Measurements from ENCODE around the gene ITGA5.

The ITGA5 gene

GRCh38 chr12:54427106-54427505 is 8.0 kb upstream of the ITGA5 start:
- Histone ChIP-seq H3K4me2 (ENCODE audit: low read depth, low read length, poor library complexity, severe bottlenecking) (no peak overlapping the region), H3K9me2 (replicated peaks; ENCODE audit: insufficient read depth, low read length) (no peaks in the 10 kb centered on the region), H3K27ac (ENCODE audit: low read depth, low read length) (no peak overlapping the region), H3K9me3 (ENCODE audit: insufficient read depth, low read length) (no peaks in the 10 kb centered on the region), H2AFZ (ENCODE audit: low read depth, low read length, severe bottlenecking) (no peak overlapping the region), H3F3A (ENCODE audit: insufficient read depth) (no peaks in the 10 kb centered on the region), H3K79me2 (ENCODE audit: insufficient read depth, low read length) (no peaks in the 10 kb centered on the region), H4K20me1 (ENCODE audit: low read depth, low read length) (no peaks in the 10 kb centered on the region), H3K9ac (ENCODE audit: low read length) (no peak overlapping the region), H3K4me3 (ENCODE audit: insufficient read depth, low read length, poor library complexity, severe bottlenecking) (no peak overlapping the region), H3K27me3 (ENCODE audit: low read length) (no peaks in the 10 kb centered on the region), H3K36me3 (ENCODE audit: low read length) (no peaks in the 10 kb centered on the region)
- TF ChIP-seq CTCF (IDR thresholded peaks at IDR 0.05; ENCODE audit: insufficient read depth, low read length, poor library complexity, severe bottlenecking) (no peak), EZH2phosphoT487 (conservative IDR thresholded peaks at IDR 0.05; ENCODE audit: low read length) (no peak)

GRCh38 chr12:54426690-54427089 is 7.6 kb upstream of the ITGA5 start:
- Histone ChIP-seq H3K79me2 (ENCODE audit: insufficient read depth, low read length) (no peaks in the 10 kb centered on the region), H3K9me3 (ENCODE audit: insufficient read depth, low read length) (no peaks in the 10 kb centered on the region), H3K4me2 (ENCODE audit: low read depth, low read length, poor library complexity, severe bottlenecking) (no peak overlapping the region), H3K9ac (ENCODE audit: low read length) (no peak overlapping the region), H4K20me1 (ENCODE audit: low read depth, low read length) (no peaks in the 10 kb centered on the region), H3K27ac (ENCODE audit: low read depth, low read length) (no peak overlapping the region), H3K4me3 (ENCODE audit: insufficient read depth, low read length, poor library complexity, severe bottlenecking) (no peak overlapping the region), H3K9me2 (replicated peaks; ENCODE audit: insufficient read depth, low read length) (no peaks in the 10 kb centered on the region), H2AFZ (ENCODE audit: low read depth, low read length, severe bottlenecking) (no peak overlapping the region), H3K36me3 (ENCODE audit: low read length) (no peaks in the 10 kb centered on the region), H3F3A (ENCODE audit: insufficient read depth) (no peaks in the 10 kb centered on the region), H3K27me3 (ENCODE audit: low read length) (no peaks in the 10 kb centered on the region)
- TF ChIP-seq CTCF (IDR thresholded peaks at IDR 0.05; ENCODE audit: insufficient read depth, low read length, poor library complexity, severe bottlenecking) (no peak), EZH2phosphoT487 (conservative IDR thresholded peaks at IDR 0.05; ENCODE audit: low read length) (no peak)

GRCh38 chr12:54425702-54426101 is 6.6 kb upstream of the ITGA5 start:
- no peak overlapping the region for H2AFZ ChIP-seq (ENCODE audit: low read depth, low read length, severe bottlenecking)
- no peaks in the 10 kb centered on the region for H3F3A ChIP-seq (ENCODE audit: insufficient read depth)
- H3K9ac ChIP-seq (ENCODE audit: low read length) = no peak overlapping the region
- no peak overlapping the region for H3K4me3 ChIP-seq (ENCODE audit: insufficient read depth, low read length, poor library complexity, severe bottlenecking)
- H3K9me3 ChIP-seq (ENCODE audit: insufficient read depth, low read length) = no peaks in the 10 kb centered on the region
- no peaks in the 10 kb centered on the region for H3K27me3 ChIP-seq (ENCODE audit: low read length)
- H3K79me2 ChIP-seq (ENCODE audit: insufficient read depth, low read length) = no peaks in the 10 kb centered on the region
- no peaks in the 10 kb centered on the region for H3K36me3 ChIP-seq (ENCODE audit: low read length)
- no peak overlapping the region for H3K4me2 ChIP-seq (ENCODE audit: low read depth, low read length, poor library complexity, severe bottlenecking)
- H4K20me1 ChIP-seq (ENCODE audit: low read depth, low read length) = no peaks in the 10 kb centered on the region
- TF ChIP-seq CTCF (IDR thresholded peaks at IDR 0.05; ENCODE audit: insufficient read depth, low read length, poor library complexity, severe bottlenecking) = no peak
- no peak for TF ChIP-seq EZH2phosphoT487 (conservative IDR thresholded peaks at IDR 0.05; ENCODE audit: low read length)
- H3K9me2 ChIP-seq (replicated peaks; ENCODE audit: insufficient read depth, low read length) = no peaks in the 10 kb centered on the region
- no peak overlapping the region for H3K27ac ChIP-seq (ENCODE audit: low read depth, low read length)
